T-helper 1 cell treated with Interleukin-12 subunit alpha and Interleukin-12 subunit beta and Interleukin-4 antibody, amounts not matched to agents 30 ng/mL and 1 ng/mL, for 36 hours (primary cell): ENCODE results near the gene TTC39C. TPM values are rescaled to one million over a fixed set of nuclear protein-coding genes. Genes with fewer than 3 reads are reported as not detected.

Experiments used
- intact Hi-C: fragments of 100-400 bp; cut with micrococcal nuclease; formaldehyde crosslinking; loops from one replicate; pipeline ENCODE4 v1.15.1; 2024
- total RNA-seq: library from RNA; stranded (reverse); gene quantifications from 2 replicates; pipeline ENCODE4 v1.2.3, GENCODE V29; 2022

TTC39C gene
- total RNA-seq, 1 donor from 2014 or later, result 63.0 TPM

GRCh38 chr18:23990474-23991410, 23.8 kb upstream of the TTC39C start:
- intact Hi-C loops, result loop anchor here (5.0 kb wide), 1 partner anchor 667 kb away; no protein-coding TSS in a partner anchor

DNA sequence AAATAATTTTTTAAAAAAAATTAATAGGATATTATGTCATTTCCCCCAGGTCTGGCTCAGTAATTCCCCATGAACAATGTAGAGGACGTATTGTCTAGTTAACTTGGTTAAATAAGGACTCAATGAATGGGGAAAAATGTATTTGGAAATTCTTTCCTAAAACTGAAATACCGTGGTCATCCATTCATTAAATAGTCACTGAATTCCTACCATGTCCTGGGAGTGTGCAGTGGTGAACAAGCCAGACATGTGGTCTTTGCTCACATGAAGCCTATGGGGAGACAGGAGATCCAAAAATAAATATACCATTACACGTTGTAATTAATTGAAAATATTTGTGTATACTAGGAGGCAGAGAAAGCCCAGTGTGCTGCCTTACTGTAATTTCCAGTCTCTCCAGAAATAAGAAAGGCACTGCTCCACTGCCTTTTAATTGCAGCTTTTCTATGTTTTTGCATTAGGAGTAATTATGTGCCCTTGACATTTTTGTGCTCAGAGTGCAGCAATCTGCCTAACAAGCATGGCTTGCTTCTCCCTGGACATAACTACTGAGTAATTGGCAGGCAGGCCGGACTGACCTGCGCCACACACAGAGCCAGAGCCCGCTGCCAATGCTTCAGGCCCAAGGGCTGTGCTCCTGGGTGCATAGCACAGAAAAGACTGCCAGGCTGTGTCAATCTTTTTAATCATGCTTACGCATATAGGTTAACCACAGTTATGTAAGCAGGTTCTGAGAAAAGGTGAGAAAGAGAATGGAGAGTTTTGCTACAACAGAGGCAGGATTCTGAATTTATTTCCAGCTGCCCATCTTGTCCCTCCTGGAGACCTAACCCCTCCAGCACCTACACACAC, 22.2 kb upstream of the TTC39C start:
- intact Hi-C loops, result loop anchor here (1.0 to 5.0 kb wide), 3 partner anchors 20 to 665 kb away; no protein-coding TSS in a partner anchor

- intact Hi-C loops, result loop anchor here (1.0 to 5.0 kb wide), 3 partner anchors 19 to 664 kb away; no protein-coding TSS in a partner anchor
Observed at GRCh38 chr18:23992941-23993280, 21.6 kb upstream of the TTC39C start.

GRCh38 chr18:23994361-23994902, 20.1 kb upstream of the TTC39C start:
- intact Hi-C loops, result loop anchor here (5.0 kb wide), 1 partner anchor 663 kb away; no protein-coding TSS in a partner anchor

- intact Hi-C loops, result no loop called here
Observed at GRCh38 chr18:23995180-23995579, 19.4 kb upstream of the TTC39C start.

- intact Hi-C loops, result no loop called here
Observed at GRCh38 chr18:23998018-23998417, 16.5 kb upstream of the TTC39C start.

DNA sequence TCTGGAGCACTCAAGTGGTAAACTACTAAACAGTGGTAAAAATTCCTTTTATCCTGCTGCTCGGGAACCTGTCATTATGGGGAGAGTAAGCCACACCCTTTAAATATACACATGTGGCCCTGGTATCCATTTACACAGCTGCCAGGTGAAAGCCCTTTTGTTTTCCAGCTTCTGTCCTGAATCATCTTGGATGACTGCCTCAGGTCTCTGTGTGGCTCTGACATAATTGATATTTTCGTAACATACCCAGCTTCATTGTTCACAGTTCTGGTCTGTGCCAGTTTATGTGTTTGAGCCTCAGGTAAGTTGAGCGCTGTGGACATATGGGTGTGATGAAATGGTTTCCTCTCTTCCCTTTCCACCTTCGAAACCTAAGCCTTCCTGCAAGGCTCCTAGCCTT, 15.7 kb upstream of the TTC39C start:
- intact Hi-C loops, result no loop called here

GRCh38 chr18:24000613-24001490, 13.7 kb upstream of the TTC39C start:
- intact Hi-C loops, result no loop called here

DNA sequence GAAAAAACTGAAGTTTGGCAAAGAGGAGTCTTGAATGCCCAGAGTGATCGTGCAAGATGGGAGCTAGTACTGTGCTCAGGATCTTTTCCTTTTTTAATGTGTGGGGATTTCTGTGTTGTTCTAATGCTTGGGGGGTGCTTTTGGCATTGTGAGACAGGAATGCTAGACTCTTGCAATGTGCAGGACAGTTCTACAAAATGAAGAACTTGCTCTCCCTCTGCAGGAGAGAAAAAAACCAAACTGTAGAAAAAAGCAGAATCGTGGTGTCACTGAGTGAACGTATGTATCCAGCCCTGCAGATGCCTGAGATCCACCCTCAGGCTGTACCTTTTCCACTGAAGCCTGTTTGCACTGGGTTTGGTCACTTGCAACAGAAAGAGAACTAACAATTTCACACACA, 12.1 kb upstream of the TTC39C start:
- intact Hi-C loops, result no loop called here

DNA sequence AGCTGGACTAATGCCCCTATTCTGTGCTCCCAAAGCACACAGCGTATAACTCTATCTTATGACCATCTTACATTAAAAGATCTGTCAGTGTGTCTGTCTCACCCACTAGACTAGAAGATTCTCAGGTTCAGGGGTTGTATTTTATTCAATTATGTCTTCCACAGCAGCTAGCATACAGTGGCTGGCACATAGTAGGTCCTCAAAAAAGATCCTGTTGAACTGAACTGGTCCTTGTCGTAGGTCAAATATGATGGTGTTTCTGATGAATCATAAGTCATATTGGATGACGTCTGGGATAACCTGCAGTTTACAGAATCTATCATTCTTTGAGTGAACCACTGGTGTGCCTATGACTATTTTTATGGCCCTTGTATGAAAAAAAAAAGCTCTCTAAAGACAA, 11.3 kb upstream of the TTC39C start:
- intact Hi-C loops, result no loop called here

- intact Hi-C loops, result no loop called here
Observed at GRCh38 chr18:24003903-24004640, 10.5 kb upstream of the TTC39C start.

- intact Hi-C loops, result no loop called here
Observed at GRCh38 chr18:24006712-24007313, 7.7 kb upstream of the TTC39C start.

- intact Hi-C loops, result loop anchor here (2.0 kb wide), 1 partner anchor 386 kb away; no protein-coding TSS in a partner anchor
Observed at GRCh38 chr18:24009246-24009645, 5.3 kb upstream of the TTC39C start.

DNA sequence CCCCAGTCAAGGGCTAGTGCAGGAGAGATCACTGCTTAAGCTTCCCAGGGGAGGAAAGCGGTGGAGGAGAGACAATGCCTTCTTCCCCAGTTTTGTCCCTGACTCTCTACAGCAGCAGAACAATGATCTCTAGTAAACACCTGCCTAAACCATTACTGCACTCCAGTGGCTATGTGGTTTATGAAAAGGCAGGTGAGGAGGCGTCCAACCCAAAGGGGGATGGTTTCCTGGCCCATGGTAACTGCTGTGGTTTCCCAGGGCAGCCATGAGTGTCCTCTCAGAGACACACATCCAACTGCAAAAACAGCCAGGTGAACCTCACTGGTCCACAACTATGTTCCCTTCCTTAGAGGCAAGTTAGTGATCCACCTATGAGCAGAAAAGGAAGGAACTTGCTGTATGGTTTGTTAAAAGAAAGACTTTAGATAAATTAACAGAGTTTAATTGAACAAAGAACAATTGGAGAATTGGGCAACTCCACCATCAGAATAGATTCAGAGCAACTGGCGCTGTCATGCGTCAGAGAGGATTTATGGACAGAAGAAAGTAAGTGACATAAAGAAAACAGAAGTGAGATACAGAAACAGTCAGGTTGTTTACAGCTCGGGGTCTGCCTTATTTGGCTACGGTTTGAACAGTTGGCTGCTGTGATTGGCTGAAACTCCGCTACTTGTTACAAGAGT, 4.8 kb upstream of the TTC39C start:
- intact Hi-C loops, result loop anchor here (2.0 to 10.0 kb wide), 7 partner anchors 37 to 1077 kb away; partner anchors contain the start of genes ANKRD29 and RBBP8

- intact Hi-C loops, result loop anchor here (1.0 to 10.0 kb wide), 8 partner anchors 9 to 1078 kb away; partner anchors contain the start of genes ANKRD29 and RBBP8
Observed at GRCh38 chr18:24010673-24011072, 3.9 kb upstream of the TTC39C start.

DNA sequence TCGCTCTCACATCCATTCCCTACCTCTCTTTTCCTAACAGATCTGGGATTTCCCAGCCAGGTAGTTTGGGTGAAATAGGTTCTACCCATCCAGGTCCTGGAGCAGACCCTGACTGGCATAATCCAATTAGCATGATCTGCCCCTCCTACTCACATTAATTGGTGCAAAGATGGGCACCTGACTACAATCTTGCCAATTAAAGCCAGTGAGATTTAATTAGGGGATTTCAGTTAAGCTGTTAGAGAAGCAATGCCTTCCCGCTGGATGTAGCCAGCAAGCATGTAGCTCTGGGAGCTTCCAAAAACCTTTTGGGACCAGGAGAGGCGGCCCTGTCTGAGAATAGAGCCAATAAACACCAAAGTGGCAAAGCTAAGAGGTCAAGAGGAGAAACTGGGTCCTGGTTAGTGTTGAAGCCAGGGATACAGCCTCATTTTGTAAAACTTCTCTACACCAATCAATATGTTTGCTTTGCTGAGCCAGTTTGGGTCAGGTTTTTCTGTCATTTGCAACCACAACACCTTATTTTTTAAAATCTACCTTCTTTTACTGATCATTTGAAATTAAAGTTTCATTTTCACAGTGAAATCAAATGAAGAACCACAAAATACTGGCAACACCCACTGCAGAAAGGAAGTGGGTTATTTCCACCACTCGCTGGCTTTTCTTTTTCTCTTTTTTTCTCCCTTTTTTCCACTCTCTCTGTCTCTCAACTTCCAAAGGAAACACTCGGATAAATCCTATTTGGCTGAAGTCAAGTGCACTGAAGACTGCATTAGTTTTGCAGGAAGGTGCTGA, 3.2 kb upstream of the TTC39C start:
- intact Hi-C loops, result loop anchor here (1.0 to 10.0 kb wide), 8 partner anchors 8 to 1079 kb away; partner anchors contain the start of genes ANKRD29 and RBBP8

- intact Hi-C loops, result loop anchor here (5.0 to 10.0 kb wide), 4 partner anchors 301 to 1081 kb away; partner anchors contain the start of genes ANKRD29 and RBBP8
Observed at GRCh38 chr18:24013051-24013450, 1.5 kb upstream of the TTC39C start.
